HL-60 (cell line): ENCODE measurements around the gene IQSEC1.

Experiments
- POLR2AphosphoS5 ChIP-seq: IDR thresholded peaks from 2 replicates; pipeline ENCODE4 v1.6.1; 2012; ENCODE audit warnings: low read depth
- TF ChIP-seq, protein P1 (sequence below): IDR thresholded peaks from one replicate; pipeline ENCODE4 v1.5.1; 2011; ENCODE audit warnings: low read length, control low read depth, inconsistent platforms; ENCODE audit not compliant: insufficient read depth
- TF ChIP-seq, protein P2 (sequence below): IDR thresholded peaks from 2 replicates; pipeline ENCODE4 v1.6.1; 2012; ENCODE audit warnings: low read depth; ENCODE audit not compliant: insufficient replicate concordance

DNA sequence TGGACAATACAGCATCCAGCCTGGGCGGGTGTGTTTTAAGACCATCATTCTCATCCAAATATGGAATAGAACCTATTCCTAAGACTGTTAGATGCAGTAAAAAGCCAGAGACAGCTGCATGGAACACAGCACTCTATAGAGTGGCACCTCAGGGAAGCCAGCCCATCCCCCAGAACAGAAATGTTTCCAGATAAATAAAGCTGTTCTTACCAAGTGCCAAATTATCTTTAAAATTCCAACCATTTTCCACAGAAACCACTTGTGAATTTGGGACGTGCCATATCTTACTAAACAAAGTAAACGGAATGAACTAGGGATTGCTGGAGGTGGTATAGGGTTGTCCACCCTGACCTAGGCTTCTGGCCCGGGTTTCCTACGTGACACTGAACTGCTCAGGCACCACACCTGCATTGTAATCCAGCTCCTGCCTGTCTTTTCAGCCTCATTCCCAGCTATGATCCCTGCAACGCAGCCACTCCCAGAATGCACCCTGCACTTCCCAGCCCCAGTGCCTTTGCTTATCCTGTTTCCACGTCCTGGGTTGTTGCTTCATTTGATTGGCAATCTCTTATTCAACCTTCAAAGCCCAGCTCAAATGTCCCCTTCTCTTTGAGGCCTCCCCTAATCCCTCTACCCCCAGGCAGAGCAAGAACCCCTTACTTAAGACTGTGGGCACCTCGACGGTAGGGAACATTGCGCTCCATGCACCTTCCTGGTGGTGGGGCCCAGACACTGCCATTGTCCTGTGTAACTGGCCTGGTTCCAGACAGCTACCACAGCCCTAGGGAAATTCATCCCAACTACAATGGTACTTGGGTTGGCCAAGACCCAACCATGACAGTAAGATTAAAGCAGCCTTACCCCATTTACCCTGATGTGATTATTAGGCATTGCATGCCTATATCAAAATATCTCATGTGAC, 100.2 kb downstream of the IQSEC1 start:
- TF ChIP-seq, protein P1, sequence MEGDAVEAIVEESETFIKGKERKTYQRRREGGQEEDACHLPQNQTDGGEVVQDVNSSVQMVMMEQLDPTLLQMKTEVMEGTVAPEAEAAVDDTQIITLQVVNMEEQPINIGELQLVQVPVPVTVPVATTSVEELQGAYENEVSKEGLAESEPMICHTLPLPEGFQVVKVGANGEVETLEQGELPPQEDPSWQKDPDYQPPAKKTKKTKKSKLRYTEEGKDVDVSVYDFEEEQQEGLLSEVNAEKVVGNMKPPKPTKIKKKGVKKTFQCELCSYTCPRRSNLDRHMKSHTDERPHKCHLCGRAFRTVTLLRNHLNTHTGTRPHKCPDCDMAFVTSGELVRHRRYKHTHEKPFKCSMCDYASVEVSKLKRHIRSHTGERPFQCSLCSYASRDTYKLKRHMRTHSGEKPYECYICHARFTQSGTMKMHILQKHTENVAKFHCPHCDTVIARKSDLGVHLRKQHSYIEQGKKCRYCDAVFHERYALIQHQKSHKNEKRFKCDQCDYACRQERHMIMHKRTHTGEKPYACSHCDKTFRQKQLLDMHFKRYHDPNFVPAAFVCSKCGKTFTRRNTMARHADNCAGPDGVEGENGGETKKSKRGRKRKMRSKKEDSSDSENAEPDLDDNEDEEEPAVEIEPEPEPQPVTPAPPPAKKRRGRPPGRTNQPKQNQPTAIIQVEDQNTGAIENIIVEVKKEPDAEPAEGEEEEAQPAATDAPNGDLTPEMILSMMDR, result no peak
- no peak for TF ChIP-seq POLR2AphosphoS5
- TF ChIP-seq, protein P2, sequence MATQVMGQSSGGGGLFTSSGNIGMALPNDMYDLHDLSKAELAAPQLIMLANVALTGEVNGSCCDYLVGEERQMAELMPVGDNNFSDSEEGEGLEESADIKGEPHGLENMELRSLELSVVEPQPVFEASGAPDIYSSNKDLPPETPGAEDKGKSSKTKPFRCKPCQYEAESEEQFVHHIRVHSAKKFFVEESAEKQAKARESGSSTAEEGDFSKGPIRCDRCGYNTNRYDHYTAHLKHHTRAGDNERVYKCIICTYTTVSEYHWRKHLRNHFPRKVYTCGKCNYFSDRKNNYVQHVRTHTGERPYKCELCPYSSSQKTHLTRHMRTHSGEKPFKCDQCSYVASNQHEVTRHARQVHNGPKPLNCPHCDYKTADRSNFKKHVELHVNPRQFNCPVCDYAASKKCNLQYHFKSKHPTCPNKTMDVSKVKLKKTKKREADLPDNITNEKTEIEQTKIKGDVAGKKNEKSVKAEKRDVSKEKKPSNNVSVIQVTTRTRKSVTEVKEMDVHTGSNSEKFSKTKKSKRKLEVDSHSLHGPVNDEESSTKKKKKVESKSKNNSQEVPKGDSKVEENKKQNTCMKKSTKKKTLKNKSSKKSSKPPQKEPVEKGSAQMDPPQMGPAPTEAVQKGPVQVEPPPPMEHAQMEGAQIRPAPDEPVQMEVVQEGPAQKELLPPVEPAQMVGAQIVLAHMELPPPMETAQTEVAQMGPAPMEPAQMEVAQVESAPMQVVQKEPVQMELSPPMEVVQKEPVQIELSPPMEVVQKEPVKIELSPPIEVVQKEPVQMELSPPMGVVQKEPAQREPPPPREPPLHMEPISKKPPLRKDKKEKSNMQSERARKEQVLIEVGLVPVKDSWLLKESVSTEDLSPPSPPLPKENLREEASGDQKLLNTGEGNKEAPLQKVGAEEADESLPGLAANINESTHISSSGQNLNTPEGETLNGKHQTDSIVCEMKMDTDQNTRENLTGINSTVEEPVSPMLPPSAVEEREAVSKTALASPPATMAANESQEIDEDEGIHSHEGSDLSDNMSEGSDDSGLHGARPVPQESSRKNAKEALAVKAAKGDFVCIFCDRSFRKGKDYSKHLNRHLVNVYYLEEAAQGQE, result no peak
